Measurements from ENCODE around the gene ATP11A.

DNA sequence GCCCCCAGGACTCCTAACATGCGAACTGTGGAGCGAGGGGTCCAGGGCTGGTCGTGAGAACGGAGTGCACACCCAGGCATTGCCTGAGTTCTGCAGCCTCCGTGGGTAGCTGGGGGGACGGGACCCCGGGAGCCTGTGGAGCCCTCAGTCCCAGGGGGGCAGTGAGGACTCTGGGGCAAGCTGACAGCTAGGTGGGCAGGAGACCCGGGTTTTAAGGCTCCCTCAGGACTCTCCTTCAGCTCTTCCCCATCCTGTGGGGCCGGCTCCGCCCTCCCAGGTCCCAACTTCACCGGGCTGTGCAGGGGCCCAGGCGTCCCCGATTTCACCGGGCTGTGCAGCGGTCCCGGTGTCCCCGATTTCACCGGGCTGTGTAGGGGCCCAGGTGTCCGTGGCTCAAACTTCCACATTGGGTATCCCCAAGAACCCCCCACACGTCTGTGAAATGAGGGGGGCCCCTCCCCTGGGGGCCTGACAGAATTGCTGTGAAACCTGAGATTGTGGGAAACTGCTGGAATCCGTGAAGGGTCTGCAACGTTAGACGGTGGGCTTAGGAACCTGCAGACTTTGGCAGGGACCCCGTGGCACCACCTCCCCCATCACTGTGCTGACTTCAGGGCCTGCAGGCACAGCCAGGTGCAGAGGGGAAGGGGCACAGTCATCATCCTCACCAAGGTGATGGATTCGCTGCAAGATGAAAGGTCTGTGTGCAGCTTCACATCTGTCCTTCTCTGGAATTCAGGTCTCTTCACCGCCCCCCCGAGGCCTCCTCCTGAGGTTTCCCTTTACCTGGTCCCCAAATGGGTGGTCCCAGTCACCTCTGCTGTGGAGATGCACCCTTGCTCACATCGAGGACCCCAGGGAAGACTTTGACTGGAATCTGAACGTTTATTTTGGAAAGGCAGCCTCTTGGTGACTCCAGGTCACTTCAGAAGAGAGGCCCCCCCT is 206.0 kb downstream of the ATP11A start:
- TF ChIP-seq, protein P1, sequence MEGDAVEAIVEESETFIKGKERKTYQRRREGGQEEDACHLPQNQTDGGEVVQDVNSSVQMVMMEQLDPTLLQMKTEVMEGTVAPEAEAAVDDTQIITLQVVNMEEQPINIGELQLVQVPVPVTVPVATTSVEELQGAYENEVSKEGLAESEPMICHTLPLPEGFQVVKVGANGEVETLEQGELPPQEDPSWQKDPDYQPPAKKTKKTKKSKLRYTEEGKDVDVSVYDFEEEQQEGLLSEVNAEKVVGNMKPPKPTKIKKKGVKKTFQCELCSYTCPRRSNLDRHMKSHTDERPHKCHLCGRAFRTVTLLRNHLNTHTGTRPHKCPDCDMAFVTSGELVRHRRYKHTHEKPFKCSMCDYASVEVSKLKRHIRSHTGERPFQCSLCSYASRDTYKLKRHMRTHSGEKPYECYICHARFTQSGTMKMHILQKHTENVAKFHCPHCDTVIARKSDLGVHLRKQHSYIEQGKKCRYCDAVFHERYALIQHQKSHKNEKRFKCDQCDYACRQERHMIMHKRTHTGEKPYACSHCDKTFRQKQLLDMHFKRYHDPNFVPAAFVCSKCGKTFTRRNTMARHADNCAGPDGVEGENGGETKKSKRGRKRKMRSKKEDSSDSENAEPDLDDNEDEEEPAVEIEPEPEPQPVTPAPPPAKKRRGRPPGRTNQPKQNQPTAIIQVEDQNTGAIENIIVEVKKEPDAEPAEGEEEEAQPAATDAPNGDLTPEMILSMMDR (IDR thresholded peaks at IDR 0.05), result no peak
- TF ChIP-seq POLR2A (IDR thresholded peaks at IDR 0.05), result no peak
